CD4-positive, alpha-beta T cell treated with Interleukin-12 subunit alpha and Interleukin-12 subunit beta, for 1 hour (primary cell): ENCODE data around the gene SLC2A5.
A peak's percentile ranks its signal among the peaks of the same experiment; 100 is the strongest.
"Not testable (repeated sequence)": the region's sequence is repeated elsewhere in the genome, so short reads cannot be mapped to it uniquely, and the experiment has no call there.

Experiments used
- DNase-seq: peaks from one replicate; pipeline ENCODE4 v3.0.0-alpha.2; 2020

The SLC2A5 gene

DNA sequence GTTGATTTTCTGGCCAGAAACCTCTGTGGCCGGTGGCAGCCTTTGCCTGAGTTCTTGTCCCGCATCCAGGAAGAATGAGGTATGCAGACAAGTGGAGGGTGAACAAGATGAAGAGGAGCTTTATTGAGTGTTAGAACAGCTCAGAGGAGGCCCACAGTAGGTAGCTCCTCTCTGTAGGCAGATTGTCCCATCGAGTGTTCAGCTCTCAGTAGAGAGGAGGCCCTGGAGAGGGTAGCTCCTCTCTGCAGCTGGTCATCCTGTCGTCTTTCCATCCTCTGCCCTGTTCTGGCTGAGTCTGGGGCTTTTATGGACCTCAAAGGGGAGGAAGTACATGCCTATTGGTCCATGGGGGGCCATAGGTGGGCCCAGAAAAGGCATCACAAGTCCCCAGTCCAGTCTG is 38.4 kb downstream of the SLC2A5 start:
- DNase-seq, result not testable (repeated sequence)

DNA sequence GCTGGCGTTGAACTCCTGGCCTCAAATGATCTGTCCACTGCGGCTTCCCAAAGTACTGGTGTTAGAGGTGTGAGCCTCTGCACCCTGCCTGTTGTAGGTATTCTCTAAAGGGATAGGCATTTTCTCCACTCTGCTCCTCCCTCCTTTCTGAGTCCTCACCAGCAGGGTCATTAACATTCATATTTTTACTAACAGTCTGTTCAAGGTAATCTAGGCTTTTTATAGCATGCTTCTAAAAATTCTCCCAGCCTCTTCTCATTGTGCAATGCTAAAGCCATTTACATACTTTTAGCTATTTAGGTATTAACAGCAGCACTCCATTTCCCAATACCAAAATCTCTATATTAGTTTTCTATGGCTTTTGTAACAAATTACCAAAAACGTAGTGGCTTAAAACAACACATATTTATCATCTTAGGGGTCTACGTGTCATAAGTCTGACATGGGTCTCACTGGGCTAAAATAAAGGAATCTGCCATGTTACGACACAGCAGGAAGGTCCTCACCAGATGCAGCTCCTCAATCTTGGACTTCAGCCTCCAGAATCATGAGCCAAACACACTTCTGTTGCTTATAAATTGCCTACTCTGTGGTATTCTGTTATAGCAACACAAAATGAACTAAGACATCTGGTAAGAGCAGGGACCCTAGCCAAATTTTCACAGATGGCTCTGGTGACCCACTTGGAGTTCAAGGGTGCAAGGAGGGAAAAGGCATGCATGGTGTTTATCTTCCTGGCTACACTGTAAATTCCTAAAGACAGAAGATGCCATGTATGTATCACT is 40.3 kb downstream of the SLC2A5 start:
- DNase-seq, result no peak

DNA sequence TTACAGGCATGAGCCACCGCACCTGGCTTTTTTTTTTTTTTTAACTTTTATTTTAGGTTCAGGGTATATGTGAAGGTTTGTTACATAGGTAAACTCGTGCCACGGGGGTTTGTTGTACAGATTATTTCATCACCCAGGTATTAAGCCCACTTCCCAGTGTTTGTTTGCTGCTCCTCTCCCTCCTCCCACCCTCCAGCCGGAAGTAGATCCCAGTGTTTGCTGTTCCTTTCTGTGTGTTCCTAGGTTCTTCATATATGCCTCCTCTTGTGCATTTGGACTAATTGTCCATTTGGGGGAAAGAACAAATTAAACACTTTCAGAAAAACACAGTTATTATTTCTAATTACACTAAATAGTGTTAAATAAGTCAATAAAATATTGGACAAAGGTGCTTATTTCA is 42.1 kb downstream of the SLC2A5 start:
- DNase-seq, result no peak

DNA sequence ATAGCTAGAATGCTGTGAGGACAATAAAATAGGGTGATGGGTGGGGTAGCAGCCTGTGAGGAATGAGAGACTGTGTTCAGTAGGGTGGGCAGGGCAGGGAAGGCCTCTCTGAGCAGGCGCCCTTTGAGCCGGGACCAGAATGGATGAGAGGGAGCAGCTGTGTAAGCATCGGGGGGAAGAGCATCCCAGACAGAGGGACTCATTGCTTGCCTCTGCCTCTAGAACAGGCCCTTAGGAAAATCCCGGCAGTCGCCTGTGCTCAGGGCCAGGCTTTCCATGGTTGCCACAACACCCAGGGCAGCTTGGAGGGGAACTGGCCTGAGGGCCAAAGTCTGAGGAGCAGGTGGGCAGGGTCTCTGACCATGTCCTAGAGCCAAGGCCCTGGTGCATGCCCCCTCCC is 44.0 kb downstream of the SLC2A5 start:
- DNase-seq, result no peak

DNA sequence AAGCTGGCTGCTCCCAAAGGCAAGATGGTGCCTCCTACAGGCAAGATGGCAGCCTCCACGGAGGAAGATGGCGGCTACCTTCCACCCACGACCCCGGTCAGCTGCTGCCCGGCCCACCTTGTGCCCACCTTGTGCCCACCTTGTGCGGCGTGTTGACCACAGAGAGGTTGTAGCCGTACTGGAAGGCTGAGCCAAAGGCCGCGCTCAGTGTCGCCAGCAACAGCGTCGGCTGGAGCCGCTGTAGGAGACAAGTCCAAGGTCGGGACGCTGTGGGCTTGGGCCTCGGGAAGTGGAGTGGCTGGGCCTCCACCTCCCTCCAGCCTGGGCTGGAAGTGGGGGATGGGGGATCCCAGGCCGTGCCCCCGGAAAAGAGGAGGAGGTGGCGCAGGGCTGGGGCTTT is 44.6 kb downstream of the SLC2A5 start:
- no peak for DNase-seq

DNA sequence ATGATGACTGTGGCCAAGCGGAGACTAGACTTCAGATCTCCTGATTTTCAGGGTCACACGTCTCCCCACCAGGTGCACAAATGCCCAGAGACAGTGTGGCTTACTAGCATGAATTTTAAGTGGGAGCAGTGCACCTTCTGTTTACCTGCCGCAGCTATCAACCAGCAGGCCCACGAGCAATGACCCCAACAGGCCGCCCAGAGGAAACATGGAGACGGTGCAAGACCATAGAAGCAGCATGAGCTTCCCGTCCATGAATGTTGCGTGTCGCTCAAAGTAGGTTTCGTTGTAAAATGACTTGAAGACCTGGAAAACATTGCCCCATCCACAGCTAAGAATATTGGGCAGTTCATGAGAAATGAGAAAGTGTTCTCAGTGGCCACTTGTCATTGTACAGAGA is 46.7 kb downstream of the SLC2A5 start:
- no peak for DNase-seq

DNA sequence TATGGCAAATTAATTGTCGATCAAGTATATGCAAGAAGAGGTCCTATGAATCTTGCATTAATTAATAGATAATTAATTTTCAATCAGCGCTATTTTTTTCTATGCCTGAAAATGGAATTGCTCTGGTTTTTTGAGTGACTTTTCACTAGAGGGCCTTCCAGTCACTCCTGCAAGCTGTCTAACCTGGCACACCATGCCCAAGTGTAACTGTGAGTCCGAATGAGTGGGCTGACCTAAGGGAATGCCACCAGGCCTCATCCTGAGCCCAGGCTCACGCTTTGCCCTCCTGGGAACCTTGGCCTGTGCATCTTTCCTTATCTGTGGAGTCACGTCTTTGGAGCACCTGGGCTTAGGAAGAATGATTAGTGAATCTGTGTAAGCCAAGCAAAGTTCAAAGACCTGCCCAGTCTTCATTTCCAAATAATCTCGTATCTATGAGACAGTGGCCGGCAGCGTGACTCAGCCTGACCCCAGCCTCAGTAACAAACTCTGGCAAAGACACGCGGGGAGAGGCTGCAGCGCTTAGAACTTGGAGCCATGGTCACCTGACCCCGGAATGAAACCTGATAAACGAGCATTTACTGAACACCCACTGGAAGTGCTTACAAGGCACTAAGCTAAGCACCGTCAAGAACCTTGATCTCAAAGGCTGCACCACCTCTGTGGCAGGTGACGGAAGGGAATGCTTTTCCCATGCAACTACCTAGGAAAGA is 47.3 kb downstream of the SLC2A5 start:
- not testable (repeated sequence) for DNase-seq

DNA sequence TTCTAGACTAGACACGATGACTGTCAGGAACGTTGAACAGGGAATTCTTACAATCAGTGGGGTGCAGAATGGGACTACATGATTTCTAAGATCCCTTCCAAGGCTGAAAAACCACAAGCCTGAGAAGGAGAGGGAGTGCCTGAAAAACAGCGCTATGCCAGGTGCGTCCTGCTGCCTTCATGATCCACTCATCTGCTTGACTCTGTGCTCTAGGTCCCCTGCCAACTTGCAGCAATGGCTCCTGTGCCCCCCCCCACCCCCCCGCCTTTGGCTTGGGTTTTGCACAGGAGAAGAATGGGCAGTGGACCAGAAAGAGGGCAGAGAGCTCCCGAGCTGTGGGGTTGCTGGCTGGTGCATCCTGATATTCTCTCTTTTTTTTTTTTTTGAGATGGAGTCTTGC is 49.1 kb downstream of the SLC2A5 start:
- DNase-seq, result no peak

DNA sequence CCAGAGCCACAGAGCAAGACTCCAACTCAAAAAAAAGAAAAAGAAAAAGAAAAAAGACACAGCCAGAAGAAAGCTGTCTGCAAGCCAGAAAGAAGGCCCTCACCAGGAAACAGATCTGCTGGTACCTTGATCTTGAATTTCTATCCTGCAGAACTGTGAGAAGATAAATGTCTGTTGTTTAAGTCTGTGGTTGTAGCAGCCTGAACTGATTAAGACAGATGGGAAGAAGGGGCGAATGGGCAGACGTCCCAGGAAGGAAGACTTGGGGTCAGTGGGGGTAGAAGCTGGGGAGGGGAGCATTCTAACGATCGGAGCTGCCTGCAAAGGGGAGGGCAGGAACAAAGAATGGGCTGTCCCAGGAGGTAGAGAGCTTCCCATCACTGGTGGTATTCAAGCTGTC is 49.5 kb downstream of the SLC2A5 start:
- DNase-seq, result no peak

DNA sequence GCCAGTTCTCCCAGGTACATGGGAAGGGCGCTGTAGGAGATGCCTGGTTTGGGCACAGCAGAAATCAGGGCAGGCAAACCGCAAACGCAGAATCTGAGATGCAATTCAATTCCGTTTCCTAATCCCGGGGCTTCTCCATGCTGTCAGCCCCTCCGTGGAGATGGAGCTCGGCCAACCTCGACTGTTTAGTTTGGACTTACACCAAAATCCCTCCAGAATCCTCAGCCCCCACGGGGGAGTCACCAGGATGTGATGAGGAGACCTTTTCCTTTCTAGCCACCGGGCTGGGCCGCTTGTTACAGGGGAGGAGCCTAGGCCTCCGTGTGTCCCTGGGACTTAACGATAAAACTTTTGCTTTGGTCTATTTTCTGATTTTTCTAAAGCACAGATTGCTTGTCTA is 51.1 kb downstream of the SLC2A5 start:
- no peak for DNase-seq

DNA sequence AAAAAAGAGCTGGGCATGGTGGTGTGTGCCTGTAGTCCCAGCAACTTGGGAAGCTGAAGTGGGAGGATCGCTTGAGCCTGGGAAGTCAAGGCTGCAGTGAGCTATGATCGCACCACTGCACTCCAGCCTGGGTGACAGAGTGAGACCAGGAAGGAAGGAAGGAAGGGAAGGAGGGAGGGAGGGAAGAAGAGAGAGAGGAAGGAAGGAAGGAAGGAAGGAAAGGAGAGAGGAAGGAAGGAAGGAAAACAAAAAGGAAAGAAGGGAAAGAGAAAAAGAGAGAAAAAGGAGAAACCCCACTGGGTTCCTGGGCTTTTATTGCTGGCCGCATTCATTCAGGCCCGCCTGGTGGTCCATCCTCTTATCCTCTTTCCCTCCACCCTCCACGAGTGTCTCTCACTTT is 53.0 kb downstream of the SLC2A5 start:
- DNase-seq, result no peak

DNA sequence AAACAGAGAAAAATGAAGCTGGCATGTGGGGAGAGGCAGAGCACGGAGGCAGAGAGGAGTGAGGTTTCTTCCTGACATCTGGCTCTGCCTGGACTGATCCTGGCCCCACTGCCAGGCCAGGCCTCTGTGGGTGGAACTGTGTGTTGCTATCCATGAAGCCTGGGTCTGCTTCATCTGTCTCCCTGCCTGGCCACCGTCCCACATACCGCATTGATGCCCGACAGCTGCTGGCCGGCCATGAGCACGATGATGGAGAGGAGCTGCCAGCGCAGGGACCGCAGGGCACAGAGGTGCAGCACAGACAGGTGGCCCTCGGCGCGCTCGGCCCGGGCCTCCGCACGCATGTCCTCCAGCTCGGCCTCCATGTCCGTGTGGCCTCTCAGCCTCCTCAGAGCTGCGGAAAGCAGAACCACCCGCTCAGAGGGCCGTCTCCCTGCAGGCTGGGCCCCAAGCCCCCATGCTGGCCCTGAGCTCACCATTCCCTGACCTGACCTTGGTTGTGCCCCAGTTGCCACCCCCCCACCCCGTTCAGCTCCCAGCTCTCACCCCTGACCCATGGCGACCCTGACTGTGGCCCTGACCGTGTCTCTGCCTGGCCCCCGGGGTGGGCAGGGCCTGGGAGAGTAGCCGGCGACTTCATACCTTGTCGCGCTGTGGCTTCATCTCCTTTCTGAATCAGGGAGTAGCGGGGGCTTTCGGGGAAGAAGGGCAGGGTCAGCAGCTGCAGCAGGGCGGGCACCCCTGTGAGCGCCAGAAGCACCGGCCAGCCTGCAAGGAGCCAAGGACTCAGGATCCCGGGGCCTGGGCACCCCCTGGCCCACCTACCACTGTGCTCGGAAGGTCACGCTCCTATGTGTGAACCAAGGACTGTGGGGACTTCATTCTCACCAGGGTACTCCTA is 54.7 kb downstream of the SLC2A5 start:
- no peak for DNase-seq

DNA sequence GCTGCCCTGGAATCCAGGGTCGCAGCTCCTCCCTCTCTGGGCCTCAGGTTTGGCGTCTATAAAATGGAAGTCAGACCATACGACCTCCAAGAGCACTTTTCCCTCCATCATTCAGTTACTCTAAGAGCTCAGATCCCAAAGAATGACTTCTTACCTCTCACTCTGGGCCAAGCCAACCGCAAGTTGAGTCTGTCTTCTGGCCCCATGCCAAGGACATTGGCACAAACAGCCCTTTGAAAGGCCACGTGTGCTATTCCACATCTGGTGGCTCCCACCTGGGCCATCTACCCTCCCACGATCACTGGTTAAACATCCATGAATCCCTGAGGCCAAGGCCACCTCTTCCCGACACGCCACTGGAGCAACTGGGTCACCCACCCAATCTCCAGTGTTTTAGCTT is 55.6 kb downstream of the SLC2A5 start:
- no peak for DNase-seq

DNA sequence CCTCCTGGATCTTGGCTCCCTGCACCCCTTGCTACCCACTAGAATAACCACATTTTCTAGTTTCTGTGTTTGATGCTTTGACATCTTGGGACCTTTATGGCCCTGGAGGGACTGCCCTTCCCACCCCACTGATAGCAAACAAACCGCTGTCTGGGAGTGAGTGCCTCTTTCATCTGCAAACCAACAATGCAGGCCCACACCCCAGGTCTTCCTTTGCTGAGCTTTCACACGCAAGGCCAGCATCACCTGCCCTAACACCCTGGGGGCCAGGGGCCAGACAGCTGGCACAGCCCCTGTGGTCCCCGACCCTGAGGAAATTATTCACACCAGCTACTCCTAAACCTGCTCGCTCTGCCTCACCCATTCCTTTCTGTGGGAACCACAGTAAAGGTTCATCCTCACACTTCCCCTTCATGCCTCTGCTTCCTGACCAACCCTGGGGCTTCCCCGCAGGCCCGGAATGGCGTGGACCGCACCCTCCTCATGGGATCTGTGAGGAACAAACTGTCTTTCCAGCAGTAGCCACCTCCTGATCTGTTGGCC is 58.6 kb downstream of the SLC2A5 start:
- DNase-seq, result no peak

DNA sequence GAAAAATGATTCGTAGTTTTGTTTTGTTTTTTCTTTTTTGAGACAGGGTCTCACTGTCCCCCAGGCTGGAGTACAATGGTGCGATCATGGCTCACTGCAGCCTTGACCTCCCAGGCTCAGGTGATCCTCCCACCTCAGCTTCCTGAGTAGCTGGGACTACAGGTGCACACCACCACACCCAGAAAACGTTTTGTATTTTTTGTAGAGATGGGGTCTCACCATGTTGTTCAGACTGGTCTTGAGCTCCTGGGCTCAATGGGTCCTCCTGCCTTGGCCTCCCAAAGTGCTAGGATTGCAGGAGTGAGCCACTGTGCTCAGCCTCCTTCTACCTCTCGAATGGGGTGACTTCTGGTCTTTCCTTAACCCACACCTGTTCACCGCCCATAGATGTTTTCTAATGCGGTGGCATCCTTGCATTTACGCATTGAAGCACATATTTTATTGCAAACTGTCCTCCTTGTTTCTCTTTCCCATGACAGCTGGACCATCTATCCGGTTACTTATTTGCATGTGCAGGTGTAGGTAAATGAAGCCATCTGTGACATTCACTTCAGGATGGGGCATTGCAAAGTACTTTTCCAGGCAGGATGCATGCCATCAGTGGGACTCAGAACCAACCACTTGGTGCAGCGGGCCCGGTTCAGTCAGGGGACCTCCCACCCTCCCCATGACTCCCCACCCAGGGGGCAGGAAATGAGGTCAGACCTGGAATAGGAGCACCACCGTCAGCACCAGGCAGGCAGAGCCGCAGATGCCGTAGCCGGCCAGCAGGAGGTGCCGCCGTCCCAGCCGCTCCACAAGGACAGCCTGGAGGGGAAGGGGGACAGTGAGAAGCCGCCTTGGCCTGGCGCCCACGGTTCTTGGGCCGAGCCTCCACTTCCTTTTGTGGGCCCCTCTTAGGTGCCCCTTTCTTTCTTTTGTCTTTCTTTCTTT is 59.7 kb downstream of the SLC2A5 start:
- DNase-seq, result no peak

DNA sequence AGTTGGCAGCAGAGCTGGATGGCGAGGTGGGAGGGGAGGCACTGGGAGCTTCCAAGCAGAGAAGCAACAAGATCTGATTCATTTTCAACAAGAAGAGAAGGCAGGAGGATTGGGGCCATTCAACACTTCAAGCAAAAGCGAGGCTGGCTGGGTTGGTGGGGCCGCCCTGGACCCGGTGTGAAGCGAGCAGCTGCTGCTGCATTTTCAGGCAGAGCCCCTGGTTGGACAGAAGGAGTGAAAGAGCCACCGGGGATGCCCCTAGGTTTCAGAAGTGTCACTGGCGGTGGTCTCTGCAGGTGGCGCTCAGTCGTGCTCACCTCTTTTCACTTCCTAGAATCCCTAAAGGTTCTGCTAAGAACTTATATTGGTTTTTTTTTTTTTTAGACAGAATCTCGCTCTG is 61.2 kb downstream of the SLC2A5 start:
- DNase-seq, result no peak

DNA sequence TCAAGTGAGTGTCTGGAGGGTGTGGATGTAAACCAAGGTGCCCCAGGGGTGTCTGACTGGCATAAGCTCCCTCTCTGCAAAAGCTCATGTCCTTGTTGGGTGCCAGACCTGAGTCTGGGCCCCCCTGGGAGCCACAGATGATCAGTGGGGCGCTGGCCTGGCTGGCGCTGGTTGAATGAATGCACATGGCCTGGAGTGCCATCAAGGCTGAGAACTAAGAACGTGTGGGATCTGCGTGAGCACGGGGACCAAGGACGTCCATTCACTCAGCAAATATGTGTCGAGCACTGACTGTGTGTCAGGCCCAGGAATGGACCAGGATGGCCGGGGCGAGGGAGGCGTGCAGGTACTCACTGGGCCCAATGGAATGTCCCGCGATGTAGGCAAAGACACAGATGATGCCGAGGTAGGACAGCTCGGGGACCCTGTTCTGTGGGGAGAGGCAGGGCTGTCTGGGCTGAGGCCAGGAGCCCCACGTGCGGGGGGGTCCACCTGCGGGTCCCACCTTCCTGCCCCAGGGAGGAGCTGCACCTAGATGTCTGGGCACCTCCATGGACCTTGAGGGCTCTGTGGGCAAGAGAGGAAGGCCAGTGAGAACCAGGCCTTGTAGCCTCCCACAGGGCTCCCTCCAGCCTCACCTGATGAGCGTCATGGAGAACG is 62.3 kb downstream of the SLC2A5 start:
- no peak for DNase-seq

DNA sequence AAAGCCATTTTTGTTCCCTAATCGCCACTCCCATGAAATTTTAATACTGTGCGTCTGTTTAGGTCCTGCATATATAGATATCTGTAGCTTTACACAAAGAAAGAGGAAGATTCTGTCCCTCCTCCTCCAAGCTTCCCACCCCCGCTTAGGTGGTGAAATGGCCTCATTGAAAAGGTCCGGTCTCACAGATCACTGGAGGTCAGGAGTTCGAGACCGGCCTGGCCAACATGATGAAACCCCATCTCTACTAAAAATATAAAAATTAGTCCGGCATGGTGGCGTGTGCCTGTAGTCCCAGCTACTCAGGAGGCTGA is 64.1 kb downstream of the SLC2A5 start:
- DNase-seq, result no peak

DNA sequence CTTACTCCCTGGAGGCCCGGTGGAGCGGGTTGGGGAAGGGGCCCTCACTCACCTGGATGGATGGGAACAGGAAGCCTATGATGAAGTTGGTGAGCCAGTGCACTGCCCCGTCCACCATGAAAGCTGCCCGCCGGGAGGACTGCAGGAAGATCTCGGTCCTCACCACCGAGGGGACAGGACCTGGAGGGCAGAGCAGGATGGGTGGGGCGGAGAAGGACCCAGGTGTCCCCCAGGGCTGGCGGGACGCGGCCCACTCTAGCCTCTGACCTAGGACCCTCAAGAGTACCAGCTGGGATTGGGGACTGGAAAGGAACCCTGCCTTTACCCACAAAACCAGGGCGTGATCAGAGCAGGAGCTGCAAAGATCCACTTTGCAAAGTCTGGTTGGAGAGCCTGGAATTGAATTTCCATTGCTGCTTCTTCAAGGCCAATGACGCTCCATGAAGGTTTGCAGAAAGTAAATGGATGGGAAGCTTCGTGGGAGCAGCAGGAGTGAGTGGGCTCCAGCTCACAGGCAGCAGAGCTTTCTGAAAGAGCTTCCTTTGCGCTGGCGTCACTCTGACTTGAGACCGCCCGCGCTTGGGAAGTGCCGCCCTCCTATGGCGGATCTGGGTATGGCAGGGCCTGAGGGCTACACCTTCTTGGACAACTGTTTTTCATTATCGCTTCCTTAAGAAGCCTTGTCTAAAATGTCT is 64.6 kb downstream of the SLC2A5 start:
- DNase-seq, result peak; percentile 76

DNA sequence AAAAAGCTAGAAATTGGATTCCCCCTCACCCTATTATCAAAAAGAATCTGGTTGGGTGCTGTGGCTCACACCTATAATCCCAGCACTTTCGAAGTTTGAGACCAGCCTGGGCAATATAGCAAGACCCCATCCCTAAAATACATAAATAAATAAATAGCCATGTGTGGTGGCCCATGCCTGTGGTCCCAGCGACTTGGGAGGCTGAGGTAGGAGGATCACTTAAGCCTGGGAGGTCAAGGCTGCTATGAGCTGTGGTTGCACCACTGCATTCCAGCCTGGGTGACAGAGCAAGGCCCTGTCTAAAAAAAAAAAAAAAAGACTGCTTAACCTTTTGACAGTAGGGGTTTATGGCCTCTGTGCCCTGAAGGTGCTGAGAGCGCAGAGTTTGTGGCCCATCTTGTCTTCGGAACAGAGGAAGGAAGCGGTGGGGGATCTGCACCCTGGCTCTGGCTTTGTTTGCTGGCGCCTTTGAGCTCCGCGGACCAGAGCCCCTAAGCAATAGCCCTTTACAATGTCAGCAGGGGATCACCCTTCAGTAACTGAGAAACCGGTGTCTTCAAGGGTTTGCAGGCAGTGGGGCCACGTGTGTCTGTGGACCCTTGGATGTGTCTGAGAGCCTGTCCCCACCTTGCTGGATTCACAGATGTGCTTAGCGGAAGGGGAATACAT is 65.3 kb downstream of the SLC2A5 start:
- no peak for DNase-seq

DNA sequence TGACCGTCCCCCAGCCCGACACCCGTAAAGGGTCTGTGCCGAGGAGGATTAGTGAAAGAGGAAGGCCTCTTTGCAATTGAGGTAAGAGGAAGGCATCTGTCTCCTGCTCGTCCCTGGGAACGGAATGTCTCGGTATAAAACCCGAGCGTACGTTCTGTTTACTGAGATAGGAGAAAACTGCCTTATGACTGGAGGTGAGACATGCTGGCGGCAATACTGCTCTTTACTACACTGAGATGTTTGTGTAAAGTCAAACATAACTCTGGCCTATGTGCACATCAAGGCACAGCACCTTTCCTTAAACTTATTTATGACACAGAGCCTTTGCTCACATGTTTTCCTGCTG is 67.2 kb downstream of the SLC2A5 start:
- DNase-seq, result not testable (repeated sequence)
